Activated CD4-positive, alpha-beta T cell treated with anti-CD3 and anti-CD28 coated beads for 48 hours (primary cell): Measurements from ENCODE around the gene OSBPL9.
"Not testable (repeated sequence)": the region's sequence is repeated elsewhere in the genome, so short reads cannot be mapped to it uniquely, and the experiment has no call there.

ENCODE experiments used
- DNase-seq: peaks from one replicate; pipeline ENCODE4 v3.0.0-alpha.2; 2020

OSBPL9 gene

GRCh38 chr1:51714374-51715019 lies 97.6 kb downstream of the OSBPL9 start:
- no peak for DNase-seq

GRCh38 chr1:51715369-51715768 lies 98.5 kb downstream of the OSBPL9 start:
- DNase-seq = no peak

- DNase-seq = no peak
Observed at GRCh38 chr1:51716746-51717145, 99.9 kb downstream of the OSBPL9 start.

GRCh38 chr1:51717842-51718241 lies 101.0 kb downstream of the OSBPL9 start:
- DNase-seq = no peak

- no peak for DNase-seq
Observed at GRCh38 chr1:51719146-51719545, 102.3 kb downstream of the OSBPL9 start.

GRCh38 chr1:51724797-51725196 lies 107.9 kb downstream of the OSBPL9 start:
- DNase-seq = no peak

GRCh38 chr1:51726051-51726450 lies 109.2 kb downstream of the OSBPL9 start:
- no peak for DNase-seq

GRCh38 chr1:51726544-51727225 lies 109.8 kb downstream of the OSBPL9 start:
- no peak for DNase-seq

GRCh38 chr1:51727366-51727765 lies 110.5 kb downstream of the OSBPL9 start:
- DNase-seq = no peak

- no peak for DNase-seq
Observed at GRCh38 chr1:51728611-51729155, 111.8 kb downstream of the OSBPL9 start.

- DNase-seq = peak; percentile 96
Observed at GRCh38 chr1:51729156-51729823, 112.4 kb downstream of the OSBPL9 start.

- DNase-seq = no peak
Observed at GRCh38 chr1:51729824-51730301, 113.0 kb downstream of the OSBPL9 start.

GRCh38 chr1:51731998-51732397 lies 115.1 kb downstream of the OSBPL9 start:
- no peak for DNase-seq

GRCh38 chr1:51732701-51733425 lies 116.0 kb downstream of the OSBPL9 start:
- no peak for DNase-seq

GRCh38 chr1:51733426-51733774 lies 116.5 kb downstream of the OSBPL9 start:
- DNase-seq = not testable (repeated sequence)

GRCh38 chr1:51733793-51734522 lies 117.1 kb downstream of the OSBPL9 start:
- DNase-seq = no peak

- DNase-seq = no peak
Observed at GRCh38 chr1:51734896-51735745, 118.2 kb downstream of the OSBPL9 start.

GRCh38 chr1:51735746-51736254 lies 118.9 kb downstream of the OSBPL9 start:
- DNase-seq = no peak

- DNase-seq = no peak
Observed at GRCh38 chr1:51736702-51737101, 119.8 kb downstream of the OSBPL9 start.

GRCh38 chr1:51738681-51739080 lies 121.8 kb downstream of the OSBPL9 start:
- DNase-seq = no peak

- no peak for DNase-seq
Observed at GRCh38 chr1:51740652-51741051, 123.8 kb downstream of the OSBPL9 start.
